ENCODE data around the gene OMG.

The OMG gene

GRCh38 chr17:31311526-31311925 lies 14.5 kb upstream of the OMG start:
- H4K20me1 ChIP-seq (ENCODE audit: low read depth, low read length), result no peaks in the 10 kb centered on the region
- H3K79me2 ChIP-seq (ENCODE audit: insufficient read depth, low read length), result peaks cover 85% of the 10 kb centered on the region
- no peaks in the 10 kb centered on the region for H3K9me3 ChIP-seq (ENCODE audit: insufficient read depth, low read length)
- H3K9me2 ChIP-seq (replicated peaks; ENCODE audit: insufficient read depth, low read length), result no peaks in the 10 kb centered on the region
- H3K27me3 ChIP-seq (ENCODE audit: low read length), result no peaks in the 10 kb centered on the region
- H3K27ac ChIP-seq (ENCODE audit: low read depth, low read length), result peak overlapping the region; percentile 100
- H3K4me3 ChIP-seq (ENCODE audit: insufficient read depth, low read length, poor library complexity, severe bottlenecking), result peak overlapping the region; percentile 80
- H2AFZ ChIP-seq (ENCODE audit: low read depth, low read length, severe bottlenecking), result no peak overlapping the region
- peak overlapping the region; percentile 72 for H3K9ac ChIP-seq (ENCODE audit: low read length)
- H3K36me3 ChIP-seq (ENCODE audit: low read length), result peaks cover 9% of the 10 kb centered on the region
- no peak for TF ChIP-seq CTCF (IDR thresholded peaks at IDR 0.05; ENCODE audit: insufficient read depth, low read length, poor library complexity, severe bottlenecking)
- no peak for TF ChIP-seq EZH2phosphoT487 (conservative IDR thresholded peaks at IDR 0.05; ENCODE audit: low read length)
- peak overlapping the region; percentile 100 for H3K4me2 ChIP-seq (ENCODE audit: low read depth, low read length, poor library complexity, severe bottlenecking)
- peaks cover 85% of the 10 kb centered on the region for H3F3A ChIP-seq (ENCODE audit: insufficient read depth)

- peak overlapping the region; percentile 80 for H3K4me3 ChIP-seq (ENCODE audit: insufficient read depth, low read length, poor library complexity, severe bottlenecking)
- no peaks in the 10 kb centered on the region for H4K20me1 ChIP-seq (ENCODE audit: low read depth, low read length)
- no peak for TF ChIP-seq CTCF (IDR thresholded peaks at IDR 0.05; ENCODE audit: insufficient read depth, low read length, poor library complexity, severe bottlenecking)
- no peak for TF ChIP-seq EZH2phosphoT487 (conservative IDR thresholded peaks at IDR 0.05; ENCODE audit: low read length)
- peaks cover 11% of the 10 kb centered on the region for H3K36me3 ChIP-seq (ENCODE audit: low read length)
- peak overlapping the region; percentile 100 for H3K27ac ChIP-seq (ENCODE audit: low read depth, low read length)
- no peaks in the 10 kb centered on the region for H3K9me2 ChIP-seq (replicated peaks; ENCODE audit: insufficient read depth, low read length)
- no peak overlapping the region for H2AFZ ChIP-seq (ENCODE audit: low read depth, low read length, severe bottlenecking)
- H3K27me3 ChIP-seq (ENCODE audit: low read length), result no peaks in the 10 kb centered on the region
- H3K79me2 ChIP-seq (ENCODE audit: insufficient read depth, low read length), result peaks cover 85% of the 10 kb centered on the region
- peak overlapping the region; percentile 72 for H3K9ac ChIP-seq (ENCODE audit: low read length)
- H3K9me3 ChIP-seq (ENCODE audit: insufficient read depth, low read length), result no peaks in the 10 kb centered on the region
- H3F3A ChIP-seq (ENCODE audit: insufficient read depth), result peaks cover 79% of the 10 kb centered on the region
- peak overlapping the region; percentile 100 for H3K4me2 ChIP-seq (ENCODE audit: low read depth, low read length, poor library complexity, severe bottlenecking)
Measured at GRCh38 chr17:31310886-31311285, 13.8 kb upstream of the OMG start.

GRCh38 chr17:31310260-31310659 lies 13.2 kb upstream of the OMG start:
- Histone ChIP-seq H3K9ac (ENCODE audit: low read length) (peak overlapping the region; percentile 72), H3K27ac (ENCODE audit: low read depth, low read length) (peak overlapping the region; percentile 100), H3K27me3 (ENCODE audit: low read length) (no peaks in the 10 kb centered on the region), H4K20me1 (ENCODE audit: low read depth, low read length) (no peaks in the 10 kb centered on the region), H3K4me2 (ENCODE audit: low read depth, low read length, poor library complexity, severe bottlenecking) (peak overlapping the region; percentile 100), H3K9me2 (replicated peaks; ENCODE audit: insufficient read depth, low read length) (no peaks in the 10 kb centered on the region), H3K4me3 (ENCODE audit: insufficient read depth, low read length, poor library complexity, severe bottlenecking) (peak overlapping the region; percentile 80), H3K79me2 (ENCODE audit: insufficient read depth, low read length) (peaks cover 87% of the 10 kb centered on the region), H3K9me3 (ENCODE audit: insufficient read depth, low read length) (no peaks in the 10 kb centered on the region), H3F3A (ENCODE audit: insufficient read depth) (peaks cover 72% of the 10 kb centered on the region), H2AFZ (ENCODE audit: low read depth, low read length, severe bottlenecking) (no peak overlapping the region), H3K36me3 (ENCODE audit: low read length) (peaks cover 17% of the 10 kb centered on the region)
- TF ChIP-seq EZH2phosphoT487 (conservative IDR thresholded peaks at IDR 0.05; ENCODE audit: low read length), result no peak

- Histone ChIP-seq H3K9ac (ENCODE audit: low read length) (peak overlapping the region; percentile 72), H3K9me2 (replicated peaks; ENCODE audit: insufficient read depth, low read length) (no peaks in the 10 kb centered on the region), H3K36me3 (ENCODE audit: low read length) (peaks cover 24% of the 10 kb centered on the region), H2AFZ (ENCODE audit: low read depth, low read length, severe bottlenecking) (no peak overlapping the region), H3F3A (ENCODE audit: insufficient read depth) (peaks cover 72% of the 10 kb centered on the region), H3K9me3 (ENCODE audit: insufficient read depth, low read length) (no peaks in the 10 kb centered on the region), H3K27me3 (ENCODE audit: low read length) (no peaks in the 10 kb centered on the region), H3K79me2 (ENCODE audit: insufficient read depth, low read length) (peaks cover 84% of the 10 kb centered on the region), H4K20me1 (ENCODE audit: low read depth, low read length) (no peaks in the 10 kb centered on the region), H3K4me2 (ENCODE audit: low read depth, low read length, poor library complexity, severe bottlenecking) (peak overlapping the region; percentile 100), H3K27ac (ENCODE audit: low read depth, low read length) (peak overlapping the region; percentile 100), H3K4me3 (ENCODE audit: insufficient read depth, low read length, poor library complexity, severe bottlenecking) (peak overlapping the region; percentile 80)
- no peak for TF ChIP-seq CTCF (IDR thresholded peaks at IDR 0.05; ENCODE audit: insufficient read depth, low read length, poor library complexity, severe bottlenecking)
- no peak for TF ChIP-seq EZH2phosphoT487 (conservative IDR thresholded peaks at IDR 0.05; ENCODE audit: low read length)
Measured at GRCh38 chr17:31309556-31309955, 12.5 kb upstream of the OMG start.
